Nephron (organoid): Measurements from ENCODE around the gene MAPK14.

Experiments used
- H3K27ac Mint-ChIP-seq, 3 experiments: 2 replicates each; pipeline ENCODE4 v1.8.0; 2020; ENCODE audit warnings: mixed read lengths in 3 of 3, mild to moderate bottlenecking in 2 of 3, moderate library complexity in 1 of 3
- H3K27me3 Mint-ChIP-seq: 2 replicates; pipeline ENCODE4 v1.8.0; 2021; ENCODE audit warnings: low read depth, mild to moderate bottlenecking, moderate library complexity, mixed read lengths
- H3K36me3 Mint-ChIP-seq: 2 replicates; pipeline ENCODE4 v1.8.0; 2020; ENCODE audit warnings: low read depth, mixed read lengths
- H3K4me1 Mint-ChIP-seq: 2 replicates; pipeline ENCODE4 v1.8.0; 2020; ENCODE audit warnings: mixed read lengths
- H3K4me3 Mint-ChIP-seq, 3 experiments: 2 replicates each; pipeline ENCODE4 v1.8.0; 2020; ENCODE audit warnings: mild to moderate bottlenecking in 3 of 3, mixed read lengths in 3 of 3, moderate library complexity in 2 of 3
- H3K9me3 Mint-ChIP-seq: 2 replicates; pipeline ENCODE4 v1.8.0; 2020; ENCODE audit warnings: mixed read lengths
- TF ChIP-seq, protein P1 (sequence below), 3 experiments: fragments of 200-600 bp; sonication (generic); IDR thresholded peaks; one replicate each; pipeline ENCODE4 v1.5.0; 2021; ENCODE audit warnings: antibody characterized with exemption in 3 of 3; ENCODE audit not compliant: unreplicated experiment in 3 of 3

MAPK14 gene

DNA sequence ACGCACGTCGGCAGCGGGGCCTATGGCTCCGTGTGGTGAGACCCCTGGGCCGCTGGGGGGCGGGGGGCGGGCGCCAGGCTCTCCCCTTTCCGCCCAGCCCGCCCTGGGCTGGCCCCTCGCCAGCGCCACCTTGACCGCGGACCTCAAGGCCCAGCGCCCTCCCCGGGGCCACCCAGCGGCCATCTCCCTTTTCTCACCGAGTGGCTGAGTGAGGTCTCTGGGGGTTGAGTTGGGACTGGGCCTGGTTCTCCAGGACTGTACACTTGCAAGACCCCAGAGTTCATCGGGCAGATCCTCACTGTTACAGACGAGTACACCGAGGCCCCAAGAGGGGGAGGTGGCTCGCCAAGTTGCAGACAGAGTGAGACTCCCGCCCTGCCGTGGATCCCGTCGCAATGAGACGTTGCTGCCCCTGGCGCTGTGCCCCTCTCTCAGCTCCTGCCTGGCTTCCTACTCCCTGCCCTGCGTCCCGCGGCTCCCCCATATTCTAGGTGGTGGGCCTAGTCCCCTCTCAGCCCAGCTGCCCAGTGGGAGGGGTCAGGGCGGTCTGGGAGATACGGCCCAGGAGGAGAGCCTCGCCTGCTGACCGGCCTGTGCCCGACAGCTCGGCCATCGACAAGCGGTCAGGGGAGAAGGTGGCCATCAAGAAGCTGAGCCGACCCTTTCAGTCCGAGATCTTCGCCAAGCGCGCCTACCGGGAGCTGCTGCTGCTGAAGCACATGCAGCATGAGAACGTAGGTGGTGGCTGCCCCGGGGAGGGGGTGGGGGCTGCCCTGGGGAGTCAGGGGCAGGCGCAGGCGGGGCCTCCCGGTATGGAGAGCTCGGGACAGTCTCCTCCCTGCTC, 103.3 kb downstream of the MAPK14 start:
- no peaks in the 10 kb centered on the region for H3K36me3 Mint-ChIP-seq
- peak overlapping the region; percentile 15 to 95 (median 86) for H3K27ac Mint-ChIP-seq
- H3K9me3 Mint-ChIP-seq: no peaks in the 10 kb centered on the region
- peaks cover 8% of the 10 kb centered on the region for H3K27me3 Mint-ChIP-seq
- H3K4me1 Mint-ChIP-seq: peaks cover 37% of the 10 kb centered on the region
- TF ChIP-seq, protein P1, sequence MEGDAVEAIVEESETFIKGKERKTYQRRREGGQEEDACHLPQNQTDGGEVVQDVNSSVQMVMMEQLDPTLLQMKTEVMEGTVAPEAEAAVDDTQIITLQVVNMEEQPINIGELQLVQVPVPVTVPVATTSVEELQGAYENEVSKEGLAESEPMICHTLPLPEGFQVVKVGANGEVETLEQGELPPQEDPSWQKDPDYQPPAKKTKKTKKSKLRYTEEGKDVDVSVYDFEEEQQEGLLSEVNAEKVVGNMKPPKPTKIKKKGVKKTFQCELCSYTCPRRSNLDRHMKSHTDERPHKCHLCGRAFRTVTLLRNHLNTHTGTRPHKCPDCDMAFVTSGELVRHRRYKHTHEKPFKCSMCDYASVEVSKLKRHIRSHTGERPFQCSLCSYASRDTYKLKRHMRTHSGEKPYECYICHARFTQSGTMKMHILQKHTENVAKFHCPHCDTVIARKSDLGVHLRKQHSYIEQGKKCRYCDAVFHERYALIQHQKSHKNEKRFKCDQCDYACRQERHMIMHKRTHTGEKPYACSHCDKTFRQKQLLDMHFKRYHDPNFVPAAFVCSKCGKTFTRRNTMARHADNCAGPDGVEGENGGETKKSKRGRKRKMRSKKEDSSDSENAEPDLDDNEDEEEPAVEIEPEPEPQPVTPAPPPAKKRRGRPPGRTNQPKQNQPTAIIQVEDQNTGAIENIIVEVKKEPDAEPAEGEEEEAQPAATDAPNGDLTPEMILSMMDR (IDR thresholded peaks at IDR 0.05; ENCODE audit: unreplicated experiment in 3 of 3): no peak
- H3K4me3 Mint-ChIP-seq: peak overlapping the region; percentile 62 to 76 (median 72)

DNA sequence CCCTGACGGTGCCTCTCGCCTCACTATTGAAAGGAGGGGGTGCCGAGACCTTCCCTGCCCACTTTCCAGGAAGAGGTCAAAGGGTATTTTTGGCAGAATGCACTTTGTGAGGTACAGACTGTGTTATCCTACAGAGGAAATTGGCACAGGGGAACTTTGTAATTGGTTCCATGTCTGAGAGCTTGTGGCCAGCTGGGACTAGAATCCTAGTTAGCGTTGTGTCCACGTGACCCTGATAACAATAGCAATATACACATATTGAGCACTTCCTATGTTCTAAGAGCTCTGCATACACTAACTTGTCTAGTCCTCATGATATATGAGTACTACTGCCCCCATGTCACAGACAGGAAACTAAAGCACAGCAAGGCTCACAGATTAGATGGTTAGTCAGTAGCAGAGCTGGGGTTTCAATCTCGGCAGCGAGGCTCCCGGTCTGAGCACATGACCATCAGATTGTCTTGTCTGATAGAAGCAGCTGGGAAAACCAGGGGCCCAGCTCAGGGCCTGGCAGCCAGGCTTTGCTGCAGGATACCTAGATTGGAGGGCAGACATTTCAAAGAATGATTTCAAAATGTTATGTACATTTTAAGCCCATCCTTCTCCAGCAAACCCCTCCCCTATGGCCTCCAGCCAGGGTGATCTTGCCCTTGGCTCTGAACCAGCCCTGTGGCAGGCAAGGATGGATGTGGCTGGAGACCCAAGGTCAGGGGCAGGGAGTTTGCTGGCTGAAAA, 104.1 kb downstream of the MAPK14 start:
- no peaks in the 10 kb centered on the region for H3K36me3 Mint-ChIP-seq
- TF ChIP-seq, protein P1 (IDR thresholded peaks at IDR 0.05; ENCODE audit: unreplicated experiment in 3 of 3): no peak
- H3K4me3 Mint-ChIP-seq: peak overlapping the region; percentile 52 to 76 (median 72)
- peaks cover 8% of the 10 kb centered on the region for H3K27me3 Mint-ChIP-seq
- no peaks in the 10 kb centered on the region for H3K9me3 Mint-ChIP-seq
- H3K4me1 Mint-ChIP-seq: peaks cover 39% of the 10 kb centered on the region
- peak overlapping the region; percentile 15 to 95 (median 86) for H3K27ac Mint-ChIP-seq

DNA sequence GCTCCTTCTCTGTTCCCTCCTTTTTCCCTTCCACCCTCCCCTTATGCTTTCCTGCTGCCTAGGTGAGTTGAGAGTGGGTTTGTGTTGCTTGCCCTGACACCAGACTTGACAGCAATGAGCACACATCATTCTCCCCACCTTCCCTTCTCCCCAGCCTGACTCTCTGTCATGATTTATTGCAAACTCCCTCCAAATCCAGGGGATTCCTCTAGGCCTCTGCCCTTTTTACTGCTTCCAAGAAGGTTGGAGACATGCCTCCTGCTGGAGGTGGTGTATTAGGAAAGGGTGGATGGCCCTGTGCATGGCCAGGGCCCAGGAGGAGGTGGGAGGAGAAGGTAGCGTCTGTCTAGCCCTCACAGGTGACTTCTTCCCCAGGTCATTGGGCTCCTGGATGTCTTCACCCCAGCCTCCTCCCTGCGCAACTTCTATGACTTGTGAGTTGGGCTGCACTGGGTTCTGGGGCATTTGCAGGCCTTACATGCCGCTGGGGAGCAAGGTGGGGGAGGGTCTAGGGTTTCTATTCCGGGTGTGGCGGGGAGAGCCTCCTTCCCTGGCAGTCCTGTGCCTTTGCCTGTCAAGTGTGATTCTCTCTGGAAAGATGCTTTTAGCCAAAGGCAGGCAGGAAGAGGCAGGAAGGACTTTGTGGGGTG, 104.8 kb downstream of the MAPK14 start:
- Mint-ChIP-seq H3K4me1 (peaks cover 43% of the 10 kb centered on the region), H3K36me3 (no peaks in the 10 kb centered on the region), H3K27me3 (peaks cover 5% of the 10 kb centered on the region), H3K27ac (peak overlapping the region; percentile 15 to 95 (median 86)), H3K9me3 (no peaks in the 10 kb centered on the region), H3K4me3 (peak overlapping the region; percentile 31 to 65 (median 40))
- TF ChIP-seq, protein P1 (IDR thresholded peaks at IDR 0.05; ENCODE audit: unreplicated experiment in 3 of 3): no peak

DNA sequence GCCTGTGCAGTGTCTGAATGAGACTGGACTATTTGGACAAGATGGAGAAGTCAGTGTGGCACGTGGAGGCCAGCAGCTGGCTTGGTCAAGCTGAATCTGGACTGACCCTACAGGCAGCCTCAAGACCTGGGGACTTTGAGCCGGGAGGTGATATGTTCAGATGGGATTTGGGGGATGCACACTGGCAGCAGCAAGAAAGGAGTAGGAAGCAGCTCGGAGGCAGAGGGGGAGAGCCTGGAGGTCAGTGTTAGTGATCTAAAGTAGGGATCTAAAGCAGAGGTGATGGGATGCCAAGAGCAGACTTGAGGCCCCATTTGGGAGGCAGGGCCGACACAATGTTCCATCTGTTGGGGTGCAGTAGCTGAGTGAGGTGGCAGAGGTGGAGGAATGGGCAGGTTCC, 105.5 kb downstream of the MAPK14 start:
- TF ChIP-seq, protein P1 (IDR thresholded peaks at IDR 0.05; ENCODE audit: unreplicated experiment in 3 of 3): no peak
- H3K4me1 Mint-ChIP-seq: peaks cover 42% of the 10 kb centered on the region
- no peaks in the 10 kb centered on the region for H3K9me3 Mint-ChIP-seq
- H3K27ac Mint-ChIP-seq: peak overlapping the region in 2 of 3 experiments; percentile 8 to 15
- no peak overlapping the region for H3K4me3 Mint-ChIP-seq
- H3K36me3 Mint-ChIP-seq: no peaks in the 10 kb centered on the region
- peaks cover 5% of the 10 kb centered on the region for H3K27me3 Mint-ChIP-seq

DNA sequence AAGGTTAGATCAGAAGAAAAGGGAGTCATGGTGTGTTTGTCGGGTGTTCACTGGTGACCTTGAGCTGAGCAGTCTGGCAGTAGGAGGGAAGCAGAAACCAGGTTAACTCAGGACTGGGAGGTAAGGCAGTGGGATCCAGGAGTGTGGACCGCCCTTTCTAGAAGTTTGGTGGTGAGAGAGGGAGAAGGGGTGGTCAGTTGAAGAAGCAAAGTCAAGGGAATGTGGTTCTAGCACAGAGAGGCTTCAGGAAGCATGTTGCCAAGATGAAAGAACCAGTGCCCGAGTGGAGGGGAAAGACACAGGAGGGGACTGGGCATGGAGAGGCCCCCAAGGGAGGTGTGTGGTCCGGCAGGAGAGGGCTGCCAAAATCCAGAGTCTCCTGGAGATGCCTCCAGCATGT, 106.3 kb downstream of the MAPK14 start:
- peak overlapping the region in 2 of 3 experiments; percentile 8 to 15 for H3K27ac Mint-ChIP-seq
- H3K4me3 Mint-ChIP-seq: no peak overlapping the region
- H3K9me3 Mint-ChIP-seq: no peaks in the 10 kb centered on the region
- no peaks in the 10 kb centered on the region for H3K36me3 Mint-ChIP-seq
- TF ChIP-seq, protein P1 (IDR thresholded peaks at IDR 0.05; ENCODE audit: unreplicated experiment in 3 of 3): no peak
- H3K27me3 Mint-ChIP-seq: peaks cover 5% of the 10 kb centered on the region
- H3K4me1 Mint-ChIP-seq: peaks cover 38% of the 10 kb centered on the region
